T-cell (primary cell): ENCODE results near the gene OR4D9. TPM values are rescaled to one million over a fixed set of nuclear protein-coding genes. Genes with fewer than 3 reads are reported as not detected.
"Not testable (repeated sequence)": the region's sequence is repeated elsewhere in the genome, so short reads cannot be mapped to it uniquely, and the experiment has no call there.

Experiments
- ATAC-seq, 4 experiments: fragments of 200-7000 bp in 3 of 4; fragments of 150-1000 bp in 1 of 4; cut with Tn5 transposase; replicated peaks in 1 of 4; 1 replicate in 3 of 4; 2 replicates in 1 of 4; pipeline ENCODE4 v1.10.0; 2021; ENCODE audit warnings: moderate library complexity in 3 of 4, mild to moderate bottlenecking in 2 of 4, moderate number of reproducible peaks in 1 of 4
- CTCF ChIA-PET, 2 donors: fragments of 300-600 bp; sonication (Branson Sonifier 250); formaldehyde crosslinking; loops; one replicate each; lab custom pipeline; 2022; ENCODE audit warnings: antibody characterized with exemption in 2 of 2; lab: Charles Lee
- POLR2A ChIA-PET, 2 donors: fragments of 300-600 bp; sonication (Branson Sonifier 250); formaldehyde crosslinking; loops; one replicate each; lab custom pipeline; 2022; ENCODE audit warnings: antibody characterized with exemption in 2 of 2; lab: Charles Lee
- DNase-seq, 35 experiments: peaks; one replicate each; pipeline versions ENCODE4 v3.0.0 to v3.0.0-alpha.2; 2013 to 2023
- H3K27ac ChIP-seq: one replicate; pipeline ENCODE4 v1.5.1; 2013; ENCODE audit warnings: low read length
- H3K27me3 ChIP-seq, 2 experiments: replicated peaks in 1 of 2; 1 replicate in 1 of 2; 2 replicates in 1 of 2; pipeline versions ENCODE4 v1.6.1 to v1.7.0; 2013; ENCODE audit warnings: low read length in 1 of 2, mixed read lengths in 1 of 2; ENCODE audit not compliant: control insufficient read depth in 2 of 2, insufficient read depth in 2 of 2; ENCODE audit errors: extremely low read depth in 1 of 2
- H3K36me3 ChIP-seq, 2 donors: 1 replicate in 1 of 2; 2 replicates in 1 of 2; pipeline versions ENCODE4 v1.6.1 to v1.7.0; 2013; ENCODE audit warnings: low read length in 1 of 2; ENCODE audit not compliant: control insufficient read depth in 2 of 2, insufficient read depth in 1 of 2; ENCODE audit errors: extremely low read depth in 1 of 2
- H3K4me1 ChIP-seq, 2 experiments: 1 replicate in 1 of 2; 2 replicates in 1 of 2; pipeline versions ENCODE4 v1.6.1 to v1.7.0; 2013; ENCODE audit warnings: low read length in 2 of 2, mixed read lengths in 1 of 2; ENCODE audit not compliant: insufficient read depth in 2 of 2, control insufficient read depth in 1 of 2; ENCODE audit errors: extremely low read depth in 1 of 2
- H3K4me3 ChIP-seq, 2 donors: 1 replicate in 1 of 2; 2 replicates in 1 of 2; pipeline versions ENCODE4 v1.5.1 to v1.7.0; 2013; ENCODE audit warnings: mild to moderate bottlenecking in 2 of 2, low read length in 1 of 2, moderate library complexity in 1 of 2; ENCODE audit not compliant: control insufficient read depth in 1 of 2; ENCODE audit errors: extremely low read depth in 1 of 2
- H3K9me3 ChIP-seq: 2 replicates; pipeline ENCODE4 v1.7.0; 2013
- H3K27ac Mint-ChIP-seq, 2 donors: one replicate each; pipeline ENCODE4 v1.8.0; 2020 to 2021; ENCODE audit warnings: mild to moderate bottlenecking in 2 of 2, mixed read lengths in 2 of 2
- H3K27me3 Mint-ChIP-seq, 2 donors: one replicate each; pipeline ENCODE4 v1.8.0; 2021 to 2022; ENCODE audit warnings: mixed read lengths in 2 of 2
- H3K36me3 Mint-ChIP-seq: one replicate; pipeline ENCODE4 v1.8.0; 2021; ENCODE audit warnings: mixed read lengths
- H3K4me1 Mint-ChIP-seq, 3 donors: one replicate each; pipeline ENCODE4 v1.8.0; 2020 to 2022; ENCODE audit warnings: mixed read lengths in 3 of 3, mild to moderate bottlenecking in 1 of 3
- H3K4me3 Mint-ChIP-seq, 3 donors: one replicate each; pipeline ENCODE4 v1.8.0; 2020 to 2022; ENCODE audit warnings: mild to moderate bottlenecking in 3 of 3, mixed read lengths in 3 of 3, moderate library complexity in 3 of 3
- H3K9me3 Mint-ChIP-seq, 3 donors: one replicate each; pipeline ENCODE4 v1.8.0; 2020 to 2022; ENCODE audit warnings: mixed read lengths in 3 of 3
- WGBS: methylation state at CpG from one replicate; pipeline ENCODE4 v1.1.5; 2013; ENCODE audit warnings: missing lambda C conversion rate; ENCODE audit not compliant: insufficient coverage; 5-methylcytosine and 5-hydroxymethylcytosine counted together
- total RNA-seq, 35 experiments: library from RNA in 6 of 35; stranded (reverse) in 6 of 35; fragments of 120-200 nt in 1 of 35; gene quantifications; one replicate each; pipeline versions ENCODE4 v1.2.1 to v1.2.4 and lab custom pipeline; 2013 to 2026

The OR4D9 gene
- total RNA-seq, 5 donors from 2014 or later (not counting 1 experiment from before 2014, with no cell fraction given) = not detected

GRCh38 chr11:59528711-59529110 is 17.4 kb downstream of the OR4D9 start:
- Histone ChIP-seq H3K36me3 (no peaks in the 10 kb centered on the region), H3K9me3 (no peaks in the 10 kb centered on the region), H3K27me3 (peaks cover 0 to 10% of the 10 kb centered on the region in 2 experiments), H3K4me3 (no peak overlapping the region), H3K4me1 (no peaks in the 10 kb centered on the region), H3K27ac (no peak overlapping the region)
- POLR2A ChIA-PET = interaction anchor here in 1 of 2 donors (0.6 kb wide), 1 partner anchor 26 kb away, joined by 5 read pairs; no protein-coding TSS in a partner anchor
- no peak for ATAC-seq
- DNase-seq = no peak
- peaks cover 7 to 13% of the 10 kb centered on the region in 2 donors for H3K27me3 Mint-ChIP-seq
- H3K4me1 Mint-ChIP-seq = no peaks in the 10 kb centered on the region
- WGBS = 68% methylated on average over 3 of the region's 7 CpGs
- H3K27ac Mint-ChIP-seq = no peak overlapping the region
- H3K4me3 Mint-ChIP-seq = no peak overlapping the region
- H3K9me3 Mint-ChIP-seq = no peaks in the 10 kb centered on the region
- H3K36me3 Mint-ChIP-seq = no peaks in the 10 kb centered on the region
- CTCF ChIA-PET = no interaction called here

DNA sequence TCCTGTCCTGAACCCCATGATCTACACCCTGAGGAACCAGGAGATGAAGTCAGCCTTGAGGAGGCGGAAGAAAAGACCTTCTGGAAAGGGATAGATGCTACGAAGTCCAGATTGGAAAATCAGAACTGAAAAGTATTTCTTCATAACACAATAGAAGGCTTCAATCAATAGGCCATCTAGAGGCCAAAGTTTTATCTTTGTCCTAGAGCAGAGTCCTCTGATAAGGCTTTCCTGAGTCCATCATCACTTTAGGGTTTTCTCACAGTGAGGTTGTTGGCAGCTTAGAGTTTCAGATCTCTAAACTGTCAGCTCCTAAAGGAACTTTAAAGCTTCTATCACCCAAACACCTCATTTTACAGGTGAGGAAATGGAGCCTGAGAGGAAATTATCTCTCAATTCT is 21.3 kb downstream of the OR4D9 start:
- DNase-seq (no peak), ATAC-seq (no peak)
- no peak overlapping the region for H3K4me3 Mint-ChIP-seq
- no peak overlapping the region for H3K27ac Mint-ChIP-seq
- Histone ChIP-seq H3K27me3 (peaks cover 0 to 5% of the 10 kb centered on the region in 2 experiments), H3K9me3 (no peaks in the 10 kb centered on the region), H3K27ac (no peak overlapping the region), H3K4me3 (no peak overlapping the region), H3K4me1 (peaks cover 0 to 7% of the 10 kb centered on the region in 2 experiments), H3K36me3 (no peaks in the 10 kb centered on the region)
- POLR2A ChIA-PET = no interaction called here
- no peaks in the 10 kb centered on the region for H3K36me3 Mint-ChIP-seq
- peaks cover 0 to 6% of the 10 kb centered on the region in 2 donors for H3K27me3 Mint-ChIP-seq
- H3K4me1 Mint-ChIP-seq = peaks cover 7 to 9% (median 7%) of the 10 kb centered on the region in 3 donors
- CTCF ChIA-PET = no interaction called here
- no peaks in the 10 kb centered on the region for H3K9me3 Mint-ChIP-seq
- WGBS = no CpG with 5 or more reads among the region's 2 CpGs

DNA sequence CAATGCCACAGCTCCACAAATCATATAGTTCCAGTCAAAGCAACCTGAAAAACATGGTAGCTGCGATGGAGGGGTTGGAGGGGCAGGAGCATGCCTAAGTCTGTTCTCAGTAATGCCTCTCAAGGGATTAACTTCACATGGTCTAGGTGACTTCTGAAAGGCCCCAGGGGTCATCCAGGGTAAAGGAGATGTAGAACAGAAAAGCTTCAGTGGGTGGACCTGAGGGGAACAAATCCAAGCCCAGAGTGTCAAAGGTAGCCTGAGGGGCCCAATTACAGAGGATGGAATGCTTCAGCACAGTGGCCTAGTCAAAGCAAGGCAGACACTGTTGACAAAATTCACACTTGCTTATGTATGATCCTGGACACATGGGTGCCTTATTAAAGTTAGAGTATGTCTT is 23.3 kb downstream of the OR4D9 start:
- Mint-ChIP-seq H3K36me3 (no peaks in the 10 kb centered on the region), H3K9me3 (no peaks in the 10 kb centered on the region), H3K27ac (no peak overlapping the region), H3K27me3 (peaks cover 0 to 6% of the 10 kb centered on the region in 2 donors), H3K4me3 (no peak overlapping the region), H3K4me1 (peaks cover 10 to 15% (median 10%) of the 10 kb centered on the region in 3 donors)
- no peaks in the 10 kb centered on the region for H3K36me3 ChIP-seq
- H3K4me1 ChIP-seq = peaks cover 0 to 8% of the 10 kb centered on the region in 2 experiments
- peaks cover 0 to 5% of the 10 kb centered on the region in 2 experiments for H3K27me3 ChIP-seq
- no peak overlapping the region for H3K4me3 ChIP-seq
- no peak overlapping the region for H3K27ac ChIP-seq
- no peaks in the 10 kb centered on the region for H3K9me3 ChIP-seq
- ChIA-PET CTCF (no interaction called here), POLR2A (interaction anchor here in 1 of 2 donors (0.6 kb wide), 1 partner anchor 76 kb away, joined by 6 read pairs; no protein-coding TSS in a partner anchor)
- WGBS = no CpG with 5 or more reads among the region's 1 CpG
- ATAC-seq (no peak), DNase-seq (no peak)

DNA sequence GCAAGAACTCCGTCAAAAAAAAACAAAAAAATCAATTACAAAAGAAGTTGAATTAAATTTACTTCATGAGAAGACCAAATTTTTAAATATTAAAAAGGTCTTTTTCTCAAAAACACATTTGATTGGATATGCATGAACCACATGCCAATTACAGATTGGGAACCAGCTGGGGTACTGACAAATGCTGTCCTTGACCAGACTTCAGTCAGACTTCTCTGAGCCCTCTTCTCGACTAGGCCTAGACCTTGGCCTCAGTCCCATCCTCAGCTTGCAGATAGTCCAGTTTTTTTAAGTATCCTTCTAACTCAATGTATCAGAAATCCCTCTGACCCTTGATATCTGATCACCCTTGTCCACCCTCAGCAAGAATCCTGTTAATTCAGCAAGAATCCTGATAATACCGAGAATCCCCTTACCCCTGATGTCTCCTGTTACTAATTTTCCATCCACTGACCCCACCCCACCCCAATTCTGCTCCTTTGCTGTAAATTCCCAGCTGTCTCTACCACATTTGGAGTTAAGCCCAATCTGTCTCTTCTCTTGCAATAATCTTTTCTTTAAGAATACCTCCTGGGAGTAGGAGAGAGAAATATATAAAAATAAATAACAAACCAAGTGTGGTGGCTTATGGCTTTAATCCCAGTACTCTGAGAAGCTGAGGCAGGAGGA is 30.9 kb downstream of the OR4D9 start:
- H3K4me1 ChIP-seq = peaks cover 0 to 2% of the 10 kb centered on the region in 2 experiments
- no peaks in the 10 kb centered on the region for H3K9me3 Mint-ChIP-seq
- no peaks in the 10 kb centered on the region for H3K36me3 Mint-ChIP-seq
- peaks cover 0 to 3% of the 10 kb centered on the region in 2 experiments for H3K27me3 ChIP-seq
- no peak overlapping the region for H3K4me3 ChIP-seq
- H3K9me3 ChIP-seq = no peaks in the 10 kb centered on the region
- ChIA-PET CTCF (no interaction called here), POLR2A (no interaction called here)
- ATAC-seq (no peak), DNase-seq (no peak)
- H3K27me3 Mint-ChIP-seq = no peaks in the 10 kb centered on the region
- no peak overlapping the region for H3K27ac Mint-ChIP-seq
- no peak overlapping the region for H3K27ac ChIP-seq
- 63% methylated on average over 1 of the region's 3 CpGs for WGBS
- no peaks in the 10 kb centered on the region for H3K36me3 ChIP-seq
- peaks cover 5 to 9% (median 8%) of the 10 kb centered on the region in 3 donors for H3K4me1 Mint-ChIP-seq
- no peak overlapping the region for H3K4me3 Mint-ChIP-seq

GRCh38 chr11:59543713-59544112 is 32.4 kb downstream of the OR4D9 start:
- H3K27me3 ChIP-seq, H3K27me3 Mint-ChIP-seq, H3K4me1 ChIP-seq, H3K4me1 Mint-ChIP-seq, H3K4me3 ChIP-seq, ATAC-seq, H3K27ac ChIP-seq, H3K9me3 Mint-ChIP-seq, H3K4me3 Mint-ChIP-seq, H3K36me3 Mint-ChIP-seq, POLR2A ChIA-PET, H3K36me3 ChIP-seq, H3K9me3 ChIP-seq, CTCF ChIA-PET, DNase-seq, H3K27ac Mint-ChIP-seq: not testable (repeated sequence)
- no CpG with 5 or more reads among the region's 3 CpGs for WGBS

- H3K9me3 Mint-ChIP-seq = no peaks in the 10 kb centered on the region
Observed at GRCh38 chr11:59544869-59545178, 33.5 kb downstream of the OR4D9 start.

More at GRCh38 chr11:59544869-59545178, 33.5 kb downstream of the OR4D9 start:
- Mint-ChIP-seq H3K36me3 (no peaks in the 10 kb centered on the region), H3K27me3 (no peaks in the 10 kb centered on the region), H3K4me3 (no peak overlapping the region), H3K4me1 (peaks cover 0 to 10% (median 7%) of the 10 kb centered on the region in 3 donors), H3K27ac (no peak overlapping the region)
- Histone ChIP-seq H3K9me3 (no peaks in the 10 kb centered on the region), H3K4me3 (no peak overlapping the region), H3K27ac (no peak overlapping the region), H3K27me3 (peaks cover 0 to 3% of the 10 kb centered on the region in 2 experiments), H3K36me3 (no peaks in the 10 kb centered on the region), H3K4me1 (peaks cover 0 to 1% of the 10 kb centered on the region in 2 experiments)
- ATAC-seq (no peak), DNase-seq (no peak)
- ChIA-PET CTCF (no interaction called here), POLR2A (no interaction called here)
- WGBS = 80% methylated on average over 3 of the region's 3 CpGs
